CD14-positive monocyte (primary cell): ENCODE results near the gene TOGARAM1. TPM values are rescaled to one million over a fixed set of nuclear protein-coding genes. Genes with fewer than 3 reads are reported as not detected.

Source experiments
- DNase-seq, 3 donors: peaks; one replicate each; pipeline ENCODE4 v3.0.0-alpha.2; 2011 to 2022
- H2AFZ ChIP-seq: 2 replicates; pipeline ENCODE4 v1.6.0; 2012; ENCODE audit warnings: mild to moderate bottlenecking, low read depth, low read length, inconsistent platforms; ENCODE audit not compliant: insufficient read depth, poor library complexity, severe bottlenecking
- H3K27ac ChIP-seq, 2 donors: 1 replicate in 1 of 2; 2 replicates in 1 of 2; pipeline ENCODE4 v1.5.1; 2012 to 2013; ENCODE audit warnings: low read length in 2 of 2, control low read depth in 1 of 2, inconsistent platforms in 1 of 2, low read depth in 1 of 2, mild to moderate bottlenecking in 1 of 2
- H3K27me3 ChIP-seq, 2 donors: one replicate each; pipeline versions ENCODE4 v1.6.0 to v1.6.1; 2011 to 2013; ENCODE audit warnings: low read length in 2 of 2; ENCODE audit not compliant: control insufficient read depth in 2 of 2, insufficient read depth in 2 of 2
- H3K36me3 ChIP-seq, 2 donors: replicated peaks in 1 of 2; 1 replicate in 1 of 2; 2 replicates in 1 of 2; pipeline versions ENCODE4 v1.5.1 to v1.6.1; 2012 to 2013; ENCODE audit warnings: low read length in 2 of 2, control low read depth in 1 of 2, inconsistent platforms in 1 of 2, mild to moderate bottlenecking in 1 of 2; ENCODE audit not compliant: insufficient read depth in 2 of 2, control insufficient read depth in 1 of 2
- H3K4me1 ChIP-seq, 2 donors: 1 replicate in 1 of 2; 2 replicates in 1 of 2; pipeline versions ENCODE4 v1.5.1 to v1.6.1; 2012 to 2013; ENCODE audit warnings: low read length in 2 of 2, control low read depth in 1 of 2, inconsistent platforms in 1 of 2, mild to moderate bottlenecking in 1 of 2, moderate library complexity in 1 of 2; ENCODE audit not compliant: insufficient read depth in 2 of 2, control insufficient read depth in 1 of 2
- H3K4me2 ChIP-seq: replicated peaks from 2 replicates; pipeline ENCODE3; 2012; ENCODE audit warnings: low read length, moderate library complexity, mild to moderate bottlenecking; ENCODE audit not compliant: poor library complexity, severe bottlenecking; ENCODE audit errors: extremely low read depth
- H3K4me3 ChIP-seq, 3 experiments: fragments of 200-600 bp in 1 of 3; sonication (generic) in 1 of 3; replicated peaks in 1 of 3; 1 replicate in 2 of 3; 2 replicates in 1 of 3; pipeline ENCODE4 v1.5.1; 2011 to 2013; ENCODE audit warnings: low read length in 3 of 3, mild to moderate bottlenecking in 3 of 3, control low read depth in 2 of 3, low read depth in 2 of 3, inconsistent platforms in 1 of 3, moderate library complexity in 1 of 3
- H3K79me2 ChIP-seq: 2 replicates; pipeline ENCODE4 v1.6.0; 2012; ENCODE audit warnings: mild to moderate bottlenecking, control low read depth, inconsistent platforms, low read length, moderate library complexity; ENCODE audit not compliant: insufficient read depth
- H3K9ac ChIP-seq: 2 replicates; pipeline ENCODE4 v1.6.0; 2017; ENCODE audit warnings: low read length, mild to moderate bottlenecking; ENCODE audit not compliant: insufficient read depth, poor library complexity, severe bottlenecking
- H3K9me3 ChIP-seq, 2 donors: replicated peaks in 1 of 2; 1 replicate in 1 of 2; 2 replicates in 1 of 2; pipeline versions ENCODE4 v1.5.1 to v1.6.1; 2012 to 2013; ENCODE audit warnings: low read length in 2 of 2, control low read depth in 1 of 2; ENCODE audit not compliant: control insufficient read depth in 1 of 2, insufficient read depth in 1 of 2
- H4K20me1 ChIP-seq: 2 replicates; pipeline ENCODE4 v1.6.0; 2012; ENCODE audit warnings: mild to moderate bottlenecking, low read length, control low read depth, moderate library complexity; ENCODE audit not compliant: insufficient read depth
- H3K27ac Mint-ChIP-seq, 7 donors: one replicate each; pipeline ENCODE4 v1.8.0; 2020; ENCODE audit warnings: mild to moderate bottlenecking in 7 of 7, mixed read lengths in 7 of 7, moderate library complexity in 6 of 7, inconsistent platforms in 2 of 7
- H3K27me3 Mint-ChIP-seq, 3 donors: one replicate each; pipeline ENCODE4 v1.8.0; 2021 to 2022; ENCODE audit warnings: low read depth in 3 of 3, mild to moderate bottlenecking in 3 of 3, mixed read lengths in 3 of 3, moderate library complexity in 3 of 3, inconsistent platforms in 1 of 3
- H3K36me3 Mint-ChIP-seq, 2 donors: one replicate each; pipeline ENCODE4 v1.8.0; 2020; ENCODE audit warnings: mixed read lengths in 2 of 2, inconsistent platforms in 1 of 2, mild to moderate bottlenecking in 1 of 2
- H3K4me1 Mint-ChIP-seq: one replicate; pipeline ENCODE4 v1.8.0; 2020; ENCODE audit warnings: mild to moderate bottlenecking, mixed read lengths
- H3K4me3 Mint-ChIP-seq, 2 donors: one replicate each; pipeline ENCODE4 v1.8.0; 2020; ENCODE audit warnings: mild to moderate bottlenecking in 2 of 2, mixed read lengths in 2 of 2, moderate library complexity in 1 of 2
- H3K9me3 Mint-ChIP-seq, 7 donors: one replicate each; pipeline ENCODE4 v1.8.0; 2020 to 2022; ENCODE audit warnings: mixed read lengths in 7 of 7, mild to moderate bottlenecking in 6 of 7, moderate library complexity in 6 of 7, inconsistent platforms in 2 of 7
- CTCF ChIP-seq: fragments of 200-600 bp; IDR thresholded peaks from one replicate; pipeline ENCODE4 v1.8.0; 2022; ENCODE audit warnings: antibody characterized with exemption, mild to moderate bottlenecking
- WGBS: methylation state at CpG from one replicate; pipeline ENCODE4 v1.1.5; 2013; ENCODE audit warnings: missing lambda C conversion rate; ENCODE audit not compliant: insufficient coverage; 5-methylcytosine and 5-hydroxymethylcytosine counted together
- intact Hi-C, 2 donors: fragments of 100-400 bp; cut with micrococcal nuclease; formaldehyde crosslinking; loops; one replicate each; pipeline versions ENCODE4 v1.15.0 to v1.15.1; 2023
- polyA plus RNA-seq, 3 donors: library from polyadenylated mRNA; depleted of rRNA in 1 of 3; unstranded in 2 of 3; stranded (reverse) in 1 of 3; fragments of 300-500 nt in 2 of 3; fragments of >200 nt in 1 of 3; fragmentation: Illumina TruSeq in 2 of 3; gene quantifications; 1 replicate in 2 of 3; 2 replicates in 1 of 3; pipeline ENCODE4 v1.2.3, GENCODE V29; 2012 to 2021

Gene TOGARAM1
- polyA plus RNA-seq, 3 donors, result 2.6 to 3.8 (median 3.4) TPM

GRCh38 chr14:45089813-45090212 is 127.8 kb downstream of the TOGARAM1 start:
- peaks cover 15 to 20% of the 10 kb centered on the region in 2 donors for H3K36me3 Mint-ChIP-seq
- Histone ChIP-seq H3K79me2 (peaks cover 88% of the 10 kb centered on the region), H2AFZ (no peak overlapping the region), H3K9me3 (no peaks in the 10 kb centered on the region), H3K4me1 (peaks cover 9 to 13% of the 10 kb centered on the region in 2 donors), H3K36me3 (peaks cover 0 to 8% of the 10 kb centered on the region in 2 donors), H3K4me2 (no peak overlapping the region), H3K4me3 (no peak overlapping the region), H4K20me1 (peaks cover 48% of the 10 kb centered on the region), H3K9ac (no peak overlapping the region), H3K27me3 (no peaks in the 10 kb centered on the region), H3K27ac (no peak overlapping the region)
- no peaks in the 10 kb centered on the region for H3K27me3 Mint-ChIP-seq
- H3K4me3 Mint-ChIP-seq, result no peak overlapping the region
- H3K4me1 Mint-ChIP-seq, result peaks cover 29% of the 10 kb centered on the region
- no peak for TF ChIP-seq CTCF
- no peak for DNase-seq
- no peaks in the 10 kb centered on the region for H3K9me3 Mint-ChIP-seq
- no CpG with 5 or more reads among the region's 1 CpG for WGBS
- no peak overlapping the region for H3K27ac Mint-ChIP-seq
- intact Hi-C loops, result loop anchor here (10.0 kb wide), 2 partner anchors 125 to 195 kb away; partner anchors contain the start of genes KLHL28 (in 1 of the 2) and TOGARAM1 (in 1 of the 2)

DNA sequence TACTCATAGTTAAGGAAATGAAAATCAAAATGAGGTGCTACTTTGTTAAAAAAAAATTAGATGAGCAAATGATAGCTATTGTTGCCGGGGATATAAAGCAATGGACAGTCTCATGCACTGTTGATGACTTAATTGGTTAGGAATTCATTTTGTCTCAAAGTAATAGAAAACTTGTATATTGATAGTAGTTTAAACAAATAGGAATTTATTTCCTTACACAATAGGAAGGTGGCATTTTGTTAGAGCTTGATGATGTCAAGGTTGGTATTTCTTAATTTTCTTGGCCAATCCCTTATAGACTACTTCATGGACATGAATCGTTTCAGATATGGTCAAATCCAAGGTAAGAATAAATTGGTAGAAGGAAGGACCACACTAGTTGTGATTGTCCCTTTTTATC is 129.7 kb downstream of the TOGARAM1 start:
- Mint-ChIP-seq H3K4me3 (no peak overlapping the region), H3K27me3 (no peaks in the 10 kb centered on the region), H3K27ac (no peak overlapping the region), H3K36me3 (peaks cover 25 to 34% of the 10 kb centered on the region in 2 donors), H3K4me1 (peaks cover 11% of the 10 kb centered on the region), H3K9me3 (no peaks in the 10 kb centered on the region)
- Histone ChIP-seq H3K36me3 (peaks cover 14 to 26% of the 10 kb centered on the region in 2 donors), H3K4me2 (no peak overlapping the region), H4K20me1 (peaks cover 45% of the 10 kb centered on the region), H3K4me3 (no peak overlapping the region), H3K27me3 (no peaks in the 10 kb centered on the region), H3K9ac (no peak overlapping the region), H3K27ac (no peak overlapping the region), H3K79me2 (peaks cover 80% of the 10 kb centered on the region), H3K4me1 (no peaks in the 10 kb centered on the region), H3K9me3 (no peaks in the 10 kb centered on the region), H2AFZ (no peak overlapping the region)
- intact Hi-C loops, result no loop called here
- no CpG with 5 or more reads among the region's 2 CpGs for WGBS
- DNase-seq, result no peak
- TF ChIP-seq CTCF, result no peak
